ENCODE results near the gene C1QTNF6. TPM values are rescaled to one million over a fixed set of nuclear protein-coding genes. Genes with fewer than 3 reads are reported as not detected.

Gene C1QTNF6
- total RNA-seq, 1 experiment from 2014 or later = 1.7 TPM

GRCh38 chr22:37231406-37232139 is 43.5 kb upstream of the C1QTNF6 start:
- no peak overlapping the region for H3K4me3 ChIP-seq (ENCODE audit: low read length)
- peaks cover 50% of the 10 kb centered on the region for H4K20me1 ChIP-seq (ENCODE audit: insufficient read depth, low read depth, low read length)
- no peak for DNase-seq
- H3K4me1 ChIP-seq (ENCODE audit: low read length) = peaks cover 79% of the 10 kb centered on the region
- H3K27me3 ChIP-seq (ENCODE audit: low read length) = no peaks in the 10 kb centered on the region
- H3K36me3 ChIP-seq (ENCODE audit: insufficient read depth, low read length) = peaks cover 33% of the 10 kb centered on the region
- H3K79me2 ChIP-seq (ENCODE audit: low read length) = no peaks in the 10 kb centered on the region
- H3K4me2 ChIP-seq (ENCODE audit: low read depth, low read length, poor library complexity, severe bottlenecking) = peak overlapping the region; percentile 59
- no peaks in the 10 kb centered on the region for H3K9me2 ChIP-seq (replicated peaks; ENCODE audit: insufficient read depth, low read length)
- no peaks in the 10 kb centered on the region for H3K9me3 ChIP-seq (ENCODE audit: low read length)
- no peak overlapping the region for H2AFZ ChIP-seq (ENCODE audit: low read length)
- peak overlapping the region; percentile 63 for H3K9ac ChIP-seq (ENCODE audit: low read length)
- peak overlapping the region; percentile 97 for H3K27ac ChIP-seq (ENCODE audit: low read length)

GRCh38 chr22:37230673-37231405 is 42.8 kb upstream of the C1QTNF6 start:
- H3K27ac ChIP-seq (ENCODE audit: low read length) = peak overlapping the region; percentile 97
- peak; percentile 57 for DNase-seq

GRCh38 chr22:37229805-37230672 is 42.0 kb upstream of the C1QTNF6 start:
- H4K20me1 ChIP-seq (ENCODE audit: insufficient read depth, low read depth, low read length) = peaks cover 54% of the 10 kb centered on the region

More at GRCh38 chr22:37230673-37231405, 42.8 kb upstream of the C1QTNF6 start:
- H3K36me3 ChIP-seq (ENCODE audit: insufficient read depth, low read length) = peaks cover 37% of the 10 kb centered on the region
- H3K27me3 ChIP-seq (ENCODE audit: low read length) = no peaks in the 10 kb centered on the region
- H3K4me2 ChIP-seq (ENCODE audit: low read depth, low read length, poor library complexity, severe bottlenecking) = peak overlapping the region; percentile 59
- H3K9ac ChIP-seq (ENCODE audit: low read length) = peak overlapping the region; percentile 63
- H2AFZ ChIP-seq (ENCODE audit: low read length) = no peak overlapping the region
- no peaks in the 10 kb centered on the region for H3K9me2 ChIP-seq (replicated peaks; ENCODE audit: insufficient read depth, low read length)
- peaks cover 72% of the 10 kb centered on the region for H3K4me1 ChIP-seq (ENCODE audit: low read length)
- peak overlapping the region; percentile 17; the same call in 1 of the 2 replicates for H3K4me3 ChIP-seq (ENCODE audit: low read length)
- no peaks in the 10 kb centered on the region for H3K79me2 ChIP-seq (ENCODE audit: low read length)
- H4K20me1 ChIP-seq (ENCODE audit: insufficient read depth, low read depth, low read length) = peaks cover 52% of the 10 kb centered on the region
- no peaks in the 10 kb centered on the region for H3K9me3 ChIP-seq (ENCODE audit: low read length)

GRCh38 chr22:37229012-37229804 is 41.2 kb upstream of the C1QTNF6 start:
- Histone ChIP-seq H3K4me1 (ENCODE audit: low read length) (peaks cover 56% of the 10 kb centered on the region), H3K9ac (ENCODE audit: low read length) (peak overlapping the region; percentile 70), H3K9me3 (ENCODE audit: low read length) (no peaks in the 10 kb centered on the region), H3K9me2 (replicated peaks; ENCODE audit: insufficient read depth, low read length) (no peaks in the 10 kb centered on the region), H3K4me3 (ENCODE audit: low read length) (peak overlapping the region; percentile 39; the same call in 1 of the 2 replicates), H3K27ac (ENCODE audit: low read length) (peak overlapping the region; percentile 97), H3K27me3 (ENCODE audit: low read length) (no peaks in the 10 kb centered on the region), H3K36me3 (ENCODE audit: insufficient read depth, low read length) (peaks cover 47% of the 10 kb centered on the region), H4K20me1 (ENCODE audit: insufficient read depth, low read depth, low read length) (peaks cover 51% of the 10 kb centered on the region), H2AFZ (ENCODE audit: low read length) (no peak overlapping the region), H3K79me2 (ENCODE audit: low read length) (no peaks in the 10 kb centered on the region), H3K4me2 (ENCODE audit: low read depth, low read length, poor library complexity, severe bottlenecking) (peak overlapping the region; percentile 60)
- no peak for DNase-seq

More at GRCh38 chr22:37229805-37230672, 42.0 kb upstream of the C1QTNF6 start:
- H3K9ac ChIP-seq (ENCODE audit: low read length) = peak overlapping the region; percentile 70
- peaks cover 44% of the 10 kb centered on the region for H3K36me3 ChIP-seq (ENCODE audit: insufficient read depth, low read length)
- H3K4me1 ChIP-seq (ENCODE audit: low read length) = peaks cover 64% of the 10 kb centered on the region
- no peak overlapping the region for H2AFZ ChIP-seq (ENCODE audit: low read length)
- no peaks in the 10 kb centered on the region for H3K9me2 ChIP-seq (replicated peaks; ENCODE audit: insufficient read depth, low read length)
- peak overlapping the region; percentile 60 for H3K4me2 ChIP-seq (ENCODE audit: low read depth, low read length, poor library complexity, severe bottlenecking)
- H3K9me3 ChIP-seq (ENCODE audit: low read length) = no peaks in the 10 kb centered on the region
- H3K4me3 ChIP-seq (ENCODE audit: low read length) = peak overlapping the region; percentile 39
- H3K27ac ChIP-seq (ENCODE audit: low read length) = peak overlapping the region; percentile 97
- H3K27me3 ChIP-seq (ENCODE audit: low read length) = no peaks in the 10 kb centered on the region
- H3K79me2 ChIP-seq (ENCODE audit: low read length) = no peaks in the 10 kb centered on the region
- DNase-seq = peak; percentile 92

DNA sequence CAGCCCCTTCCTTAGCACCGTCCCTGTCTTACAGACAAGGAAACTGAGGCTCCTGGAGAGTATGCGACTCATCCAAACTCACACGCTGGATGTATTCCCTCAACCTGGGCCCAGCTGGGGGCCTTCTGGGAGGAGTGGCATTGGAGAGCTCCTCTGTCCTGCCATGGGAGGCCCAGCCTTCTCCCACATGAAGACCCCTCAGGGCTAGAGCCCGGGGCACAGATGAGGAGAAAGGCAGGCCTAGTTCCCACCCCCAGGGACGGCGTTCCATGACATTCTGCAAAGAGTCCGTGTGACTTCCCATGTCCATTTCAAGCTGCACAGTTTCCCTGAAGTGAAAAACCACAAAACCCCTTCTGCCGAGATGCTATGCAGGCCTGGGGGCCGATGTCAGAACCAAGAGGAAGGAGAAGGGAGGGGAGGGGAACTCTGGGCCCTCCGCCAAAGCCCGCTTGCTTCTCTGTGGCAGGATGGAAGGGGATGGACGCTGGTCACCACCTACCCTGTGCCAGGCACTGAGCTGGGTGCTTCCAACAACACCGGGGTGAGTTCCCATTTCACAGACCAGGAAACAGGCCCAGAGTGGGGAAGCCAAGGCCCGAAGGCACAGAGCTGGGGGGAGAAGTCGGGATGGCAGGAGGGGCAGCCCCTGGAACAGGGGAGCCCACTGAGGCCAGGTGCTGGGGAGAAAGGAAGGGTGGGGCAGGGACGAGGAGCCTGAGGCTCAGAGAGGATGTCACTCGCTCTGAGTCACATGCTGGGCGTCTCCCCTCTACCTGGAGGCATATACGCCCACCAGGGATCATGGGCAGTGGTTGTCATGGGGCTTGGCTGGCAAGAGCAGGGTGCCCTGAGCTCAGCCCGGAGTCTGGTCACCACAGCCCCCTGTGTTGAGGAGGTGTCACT is 40.3 kb upstream of the C1QTNF6 start:
- DNase-seq = no peak
- Histone ChIP-seq H2AFZ (ENCODE audit: low read length) (no peak overlapping the region), H3K9me3 (ENCODE audit: low read length) (no peaks in the 10 kb centered on the region), H4K20me1 (ENCODE audit: insufficient read depth, low read depth, low read length) (peaks cover 44% of the 10 kb centered on the region), H3K9me2 (replicated peaks; ENCODE audit: insufficient read depth, low read length) (no peaks in the 10 kb centered on the region), H3K9ac (ENCODE audit: low read length) (no peak overlapping the region), H3K27ac (ENCODE audit: low read length) (peak overlapping the region; percentile 97; the same call in 1 of the 2 replicates), H3K4me1 (ENCODE audit: low read length) (peaks cover 47% of the 10 kb centered on the region), H3K4me3 (ENCODE audit: low read length) (no peak overlapping the region), H3K79me2 (ENCODE audit: low read length) (no peaks in the 10 kb centered on the region), H3K27me3 (ENCODE audit: low read length) (no peaks in the 10 kb centered on the region), H3K36me3 (ENCODE audit: insufficient read depth, low read length) (peaks cover 47% of the 10 kb centered on the region), H3K4me2 (ENCODE audit: low read depth, low read length, poor library complexity, severe bottlenecking) (no peak overlapping the region)

GRCh38 chr22:37226514-37226913 is 38.5 kb upstream of the C1QTNF6 start:
- no peak overlapping the region for H2AFZ ChIP-seq (ENCODE audit: low read length)
- H3K4me2 ChIP-seq (ENCODE audit: low read depth, low read length, poor library complexity, severe bottlenecking) = no peak overlapping the region
- H3K27ac ChIP-seq (ENCODE audit: low read length) = no peak overlapping the region
- peaks cover 47% of the 10 kb centered on the region for H3K36me3 ChIP-seq (ENCODE audit: insufficient read depth, low read length)
- no peak overlapping the region for H3K4me3 ChIP-seq (ENCODE audit: low read length)
- no peaks in the 10 kb centered on the region for H3K9me2 ChIP-seq (replicated peaks; ENCODE audit: insufficient read depth, low read length)
- no peaks in the 10 kb centered on the region for H3K27me3 ChIP-seq (ENCODE audit: low read length)
- no peak overlapping the region for H3K9ac ChIP-seq (ENCODE audit: low read length)
- H3K79me2 ChIP-seq (ENCODE audit: low read length) = no peaks in the 10 kb centered on the region
- no peaks in the 10 kb centered on the region for H3K9me3 ChIP-seq (ENCODE audit: low read length)
- DNase-seq = no peak
- H3K4me1 ChIP-seq (ENCODE audit: low read length) = peaks cover 29% of the 10 kb centered on the region
- H4K20me1 ChIP-seq (ENCODE audit: insufficient read depth, low read depth, low read length) = peaks cover 39% of the 10 kb centered on the region

DNA sequence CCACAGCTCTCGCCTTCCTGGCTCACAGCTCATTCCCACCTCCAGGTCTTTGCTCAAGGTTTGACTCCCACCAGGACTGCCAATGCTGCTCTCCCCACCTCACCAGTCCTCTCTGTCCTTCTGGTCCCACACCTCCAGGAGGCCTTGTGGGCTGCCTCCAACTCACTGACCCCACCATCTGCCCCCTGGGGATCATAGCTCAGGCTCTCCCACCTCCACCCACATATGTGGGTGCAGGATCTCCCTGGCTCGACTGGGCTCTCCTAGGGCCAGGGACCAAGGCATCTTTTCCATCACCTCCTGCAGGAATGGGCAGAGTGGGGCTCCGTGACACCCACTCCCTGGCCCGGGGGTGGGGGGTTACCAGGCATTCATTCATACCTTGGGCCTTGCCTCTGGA is 38.0 kb upstream of the C1QTNF6 start:
- Histone ChIP-seq H3K79me2 (ENCODE audit: low read length) (no peaks in the 10 kb centered on the region), H3K4me1 (ENCODE audit: low read length) (peaks cover 24% of the 10 kb centered on the region), H3K27me3 (ENCODE audit: low read length) (no peaks in the 10 kb centered on the region), H3K9me3 (ENCODE audit: low read length) (no peaks in the 10 kb centered on the region), H3K9me2 (replicated peaks; ENCODE audit: insufficient read depth, low read length) (no peaks in the 10 kb centered on the region), H3K36me3 (ENCODE audit: insufficient read depth, low read length) (peaks cover 47% of the 10 kb centered on the region), H3K9ac (ENCODE audit: low read length) (no peak overlapping the region), H4K20me1 (ENCODE audit: insufficient read depth, low read depth, low read length) (peaks cover 39% of the 10 kb centered on the region), H3K4me3 (ENCODE audit: low read length) (no peak overlapping the region), H3K4me2 (ENCODE audit: low read depth, low read length, poor library complexity, severe bottlenecking) (no peak overlapping the region), H2AFZ (ENCODE audit: low read length) (no peak overlapping the region), H3K27ac (ENCODE audit: low read length) (no peak overlapping the region)
- DNase-seq = no peak

All from Karpas-422 (cell line).